ENCODE data around the gene EPB41L1.

Gene EPB41L1

GRCh38 chr20:36218380-36219064 is 64.0 kb downstream of the EPB41L1 start:
- no peak for DNase-seq (ENCODE audit: low read depth in 2 of 3, low spot score in 1 of 3)

- DNase-seq (ENCODE audit: low read depth in 2 of 3, low spot score in 1 of 3), result no peak
Observed at GRCh38 chr20:36219671-36220220, 65.2 kb downstream of the EPB41L1 start.

- DNase-seq (ENCODE audit: low read depth in 2 of 3, low spot score in 1 of 3), result no peak
Observed at GRCh38 chr20:36225666-36226065, 71.1 kb downstream of the EPB41L1 start.

- no peak for DNase-seq (ENCODE audit: low read depth in 2 of 3, low spot score in 1 of 3)
Observed at GRCh38 chr20:36228770-36229169, 74.2 kb downstream of the EPB41L1 start.

- DNase-seq (ENCODE audit: low read depth in 2 of 3, low spot score in 1 of 3), result no peak
Observed at GRCh38 chr20:36230019-36230418, 75.5 kb downstream of the EPB41L1 start.

GRCh38 chr20:36231331-36231730 is 76.8 kb downstream of the EPB41L1 start:
- no peak for DNase-seq (ENCODE audit: low read depth in 2 of 3, low spot score in 1 of 3)

- no peak for DNase-seq (ENCODE audit: low read depth in 2 of 3, low spot score in 1 of 3)
Observed at GRCh38 chr20:36234771-36235320, 80.3 kb downstream of the EPB41L1 start.

GRCh38 chr20:36235892-36236785 is 81.6 kb downstream of the EPB41L1 start, which contains the start of gene AAR2:
Gene AAR2, plus strand, starts transcription at chr20:36236478. Its CDS starts 3,391 bp downstream, at chr20:36239869.
- DNase-seq (ENCODE audit: low read depth in 2 of 3, low spot score in 1 of 3), result peak; percentile 73 to 82 (median 73)

- peak in 1 of 3 donors; percentile 2 for DNase-seq (ENCODE audit: low read depth in 2 of 3, low spot score in 1 of 3)
Observed at GRCh38 chr20:36236786-36237121, 82.2 kb downstream of the EPB41L1 start.

GRCh38 chr20:36237477-36237876 is 82.9 kb downstream of the EPB41L1 start:
- no peak for DNase-seq (ENCODE audit: low read depth in 2 of 3, low spot score in 1 of 3)

- no peak for DNase-seq (ENCODE audit: low read depth in 2 of 3, low spot score in 1 of 3)
Observed at GRCh38 chr20:36238153-36238552, 83.6 kb downstream of the EPB41L1 start.

- DNase-seq (ENCODE audit: low read depth in 2 of 3, low spot score in 1 of 3), result no peak
Observed at GRCh38 chr20:36238760-36239159, 84.2 kb downstream of the EPB41L1 start.

- DNase-seq (ENCODE audit: low read depth in 2 of 3, low spot score in 1 of 3), result no peak
Observed at GRCh38 chr20:36240076-36240475, 85.5 kb downstream of the EPB41L1 start.

- DNase-seq (ENCODE audit: low read depth in 2 of 3, low spot score in 1 of 3), result no peak
Observed at GRCh38 chr20:36241678-36242077, 87.1 kb downstream of the EPB41L1 start.

GRCh38 chr20:36243726-36244125 is 89.2 kb downstream of the EPB41L1 start:
- DNase-seq (ENCODE audit: low read depth in 2 of 3, low spot score in 1 of 3), result no peak

- DNase-seq (ENCODE audit: low read depth in 2 of 3, low spot score in 1 of 3), result no peak
Observed at GRCh38 chr20:36246401-36246800, 91.9 kb downstream of the EPB41L1 start.

GRCh38 chr20:36248836-36249235 is 94.3 kb downstream of the EPB41L1 start:
- no peak for DNase-seq (ENCODE audit: low read depth in 2 of 3, low spot score in 1 of 3)

- DNase-seq (ENCODE audit: low read depth in 2 of 3, low spot score in 1 of 3), result no peak
Observed at GRCh38 chr20:36249450-36249849, 94.9 kb downstream of the EPB41L1 start.

- DNase-seq (ENCODE audit: low read depth in 2 of 3, low spot score in 1 of 3), result no peak
Observed at GRCh38 chr20:36251426-36251825, 96.9 kb downstream of the EPB41L1 start.

- no peak for DNase-seq (ENCODE audit: low read depth in 2 of 3, low spot score in 1 of 3)
Observed at GRCh38 chr20:36252511-36252910, 98.0 kb downstream of the EPB41L1 start.

GRCh38 chr20:36253036-36253435 is 98.5 kb downstream of the EPB41L1 start:
- DNase-seq (ENCODE audit: low read depth in 2 of 3, low spot score in 1 of 3), result no peak

GRCh38 chr20:36254076-36254475 is 99.5 kb downstream of the EPB41L1 start:
- no peak for DNase-seq (ENCODE audit: low read depth in 2 of 3, low spot score in 1 of 3)
